ENCODE measurements around the gene NAALADL1.
"Not testable (repeated sequence)": the region's sequence is repeated elsewhere in the genome, so short reads cannot be mapped to it uniquely, and the experiment has no call there.

Gene NAALADL1

DNA sequence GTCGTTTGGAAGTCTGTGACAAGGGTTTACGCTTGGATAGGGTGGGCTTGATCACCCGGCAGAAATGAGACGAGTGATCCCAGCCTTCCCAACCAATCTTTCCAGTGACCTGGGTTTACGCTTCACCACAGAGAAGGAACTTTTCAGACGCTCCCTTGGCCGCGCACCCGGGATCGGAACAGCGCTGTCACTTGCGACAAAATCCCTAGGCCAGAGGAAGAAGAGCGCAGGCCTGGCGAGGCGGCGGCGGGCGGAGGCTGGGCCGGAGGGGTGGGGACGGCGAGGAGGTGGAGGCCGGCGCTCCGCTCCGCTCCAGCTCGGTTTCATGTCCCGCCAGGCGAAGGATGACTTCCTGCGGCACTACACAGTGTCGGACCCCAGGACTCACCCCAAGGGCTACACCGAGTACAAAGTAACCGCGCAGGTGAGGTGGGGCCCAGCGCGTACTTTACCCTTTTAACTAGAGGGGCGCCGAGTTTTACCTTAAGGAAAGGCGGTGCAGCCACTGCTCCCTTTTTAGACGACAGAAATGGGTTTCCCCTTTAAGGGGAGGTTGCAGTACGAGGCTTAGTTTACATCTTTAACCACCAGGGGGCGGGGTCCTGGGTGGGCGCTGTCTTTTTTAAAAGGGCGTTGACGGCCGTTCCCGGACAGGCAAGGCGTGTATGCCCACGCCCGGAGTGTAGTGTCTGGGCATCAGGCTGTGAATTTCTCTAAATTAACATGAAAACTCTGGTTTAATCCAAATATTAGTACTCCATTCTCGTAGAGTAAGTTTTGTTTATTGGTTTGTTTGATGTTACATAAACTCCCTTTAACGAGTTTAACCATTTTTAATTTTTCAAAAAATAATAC lies 30.9 kb downstream of the NAALADL1 start, which contains the start of gene SNX15:
Gene SNX15, plus strand, starts transcription at position 227 of the 855 bp plus-strand sequence. Its CDS starts 99 bp downstream, at position 326.
- Histone ChIP-seq H3K9me3 (ENCODE audit: control insufficient read depth, insufficient read depth, low read depth, low read length) (no peaks in the 10 kb centered on the region), H3K4me1 (ENCODE audit: control insufficient read depth, insufficient read depth, low read length) (peaks cover 8% of the 10 kb centered on the region; the same call in 1 of the 2 replicates), H3K27ac (ENCODE audit: low read depth, low read length) (peak within 1 kb of the TSS; percentile 49; the same call in 1 of the 2 replicates), H3K27me3 (ENCODE audit: control insufficient read depth, insufficient read depth, low read length) (no peaks in the 10 kb centered on the region), H3K4me3 (ENCODE audit: low read depth, low read length) (peak within 1 kb of the TSS; percentile 76), H3K36me3 (ENCODE audit: control insufficient read depth, insufficient read depth, low read length) (peaks cover under 1% of the 10 kb centered on the region; the same call in 1 of the 2 replicates), H3K9ac (ENCODE audit: low read length) (peak within 1 kb of the TSS; percentile 75)

DNA sequence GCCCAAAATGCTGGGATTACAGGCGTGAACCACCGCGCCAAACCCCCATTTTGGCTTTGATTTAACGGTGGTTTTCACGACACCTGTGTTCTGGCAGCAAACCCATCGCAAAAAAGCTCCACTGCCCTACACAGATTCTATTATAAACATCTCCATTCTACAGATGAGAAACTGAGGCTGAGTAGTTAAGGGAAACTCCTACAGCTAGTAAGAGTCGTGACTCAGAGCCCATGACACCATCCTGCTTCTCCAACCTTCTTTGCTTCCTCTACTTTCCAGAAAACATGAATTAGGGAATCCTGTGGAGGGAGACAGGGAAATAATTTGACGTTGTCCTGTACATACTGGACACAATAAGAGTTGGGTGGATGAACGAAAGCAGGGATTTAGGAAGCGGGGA lies 31.5 kb downstream of the NAALADL1 start:
- Histone ChIP-seq H3K9ac (ENCODE audit: low read length) (no peak overlapping the region), H3K4me3 (ENCODE audit: low read depth, low read length) (peak overlapping the region; percentile 76), H3K9me3 (ENCODE audit: control insufficient read depth, insufficient read depth, low read depth, low read length) (no peaks in the 10 kb centered on the region), H3K4me1 (ENCODE audit: control insufficient read depth, insufficient read depth, low read length) (peaks cover 8% of the 10 kb centered on the region; the same call in 1 of the 2 replicates), H3K27me3 (ENCODE audit: control insufficient read depth, insufficient read depth, low read length) (no peaks in the 10 kb centered on the region), H3K36me3 (ENCODE audit: control insufficient read depth, insufficient read depth, low read length) (peaks cover 6% of the 10 kb centered on the region), H3K27ac (ENCODE audit: low read depth, low read length) (no peak overlapping the region)

- not testable (repeated sequence) for H3K4me3 ChIP-seq (ENCODE audit: low read depth, low read length); H3K27me3 ChIP-seq (ENCODE audit: control insufficient read depth, insufficient read depth, low read length); H3K9me3 ChIP-seq (ENCODE audit: control insufficient read depth, insufficient read depth, low read depth, low read length); H3K4me1 ChIP-seq (ENCODE audit: control insufficient read depth, insufficient read depth, low read length); H3K9ac ChIP-seq (ENCODE audit: low read length); H3K27ac ChIP-seq (ENCODE audit: low read depth, low read length)
- H3K36me3 ChIP-seq (ENCODE audit: control insufficient read depth, insufficient read depth, low read length) = peaks cover 32% of the 10 kb centered on the region
Observed at GRCh38 chr11:65023502-65023901, 34.9 kb downstream of the NAALADL1 start.

DNA sequence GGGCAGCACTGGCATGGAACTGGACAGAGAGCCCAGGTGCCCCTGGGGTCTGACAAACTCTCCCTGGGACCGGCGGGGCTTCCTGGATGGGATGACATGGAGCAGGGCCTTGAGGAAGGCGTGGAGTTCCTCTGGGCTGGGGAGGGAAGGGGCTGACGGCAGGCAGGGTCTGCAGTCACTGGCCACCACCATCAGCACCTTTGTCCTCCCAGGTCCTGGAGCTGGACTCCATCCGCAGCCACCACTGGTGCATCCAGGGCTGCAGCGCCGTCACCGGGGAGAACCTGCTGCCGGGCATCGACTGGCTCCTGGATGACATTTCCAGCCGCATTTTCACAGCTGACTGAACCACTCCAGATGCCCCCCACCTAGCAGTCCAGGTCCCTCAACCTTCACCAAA lies 36.8 kb downstream of the NAALADL1 start:
- Histone ChIP-seq H3K9me3 (ENCODE audit: control insufficient read depth, insufficient read depth, low read depth, low read length) (no peaks in the 10 kb centered on the region), H3K4me1 (ENCODE audit: control insufficient read depth, insufficient read depth, low read length) (no peaks in the 10 kb centered on the region), H3K9ac (ENCODE audit: low read length) (no peak overlapping the region), H3K27me3 (ENCODE audit: control insufficient read depth, insufficient read depth, low read length) (no peaks in the 10 kb centered on the region), H3K36me3 (ENCODE audit: control insufficient read depth, insufficient read depth, low read length) (peaks cover 48% of the 10 kb centered on the region), H3K4me3 (ENCODE audit: low read depth, low read length) (no peak overlapping the region), H3K27ac (ENCODE audit: low read depth, low read length) (no peak overlapping the region)

- peaks cover 52% of the 10 kb centered on the region for H3K36me3 ChIP-seq (ENCODE audit: control insufficient read depth, insufficient read depth, low read length)
- H3K27ac ChIP-seq (ENCODE audit: low read depth, low read length) = no peak overlapping the region
- no peaks in the 10 kb centered on the region for H3K27me3 ChIP-seq (ENCODE audit: control insufficient read depth, insufficient read depth, low read length)
- H3K4me3 ChIP-seq (ENCODE audit: low read depth, low read length) = no peak overlapping the region
- H3K9ac ChIP-seq (ENCODE audit: low read length) = no peak overlapping the region
- H3K9me3 ChIP-seq (ENCODE audit: control insufficient read depth, insufficient read depth, low read depth, low read length) = no peaks in the 10 kb centered on the region
- no peaks in the 10 kb centered on the region for H3K4me1 ChIP-seq (ENCODE audit: control insufficient read depth, insufficient read depth, low read length)
Observed at GRCh38 chr11:65021003-65021402, 37.4 kb downstream of the NAALADL1 start.

DNA sequence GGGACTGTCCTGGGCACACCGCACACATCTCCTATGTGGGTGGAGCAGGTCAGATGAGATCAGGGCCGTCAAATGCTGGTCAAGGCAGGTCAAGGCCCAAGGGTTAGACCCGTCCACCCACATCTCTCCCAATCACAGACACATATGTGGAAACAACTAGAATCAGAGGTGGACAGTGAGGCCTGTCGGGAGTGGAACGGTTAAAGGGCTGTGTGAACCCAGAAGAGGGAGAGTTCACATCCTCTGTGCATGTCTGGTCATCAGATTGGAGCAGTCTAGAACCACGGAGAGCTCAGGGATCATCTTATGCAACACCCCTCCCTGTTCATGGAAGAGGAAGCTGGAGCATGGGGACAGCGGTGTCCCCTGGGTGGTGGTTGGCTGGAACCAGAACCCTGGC lies 38.5 kb downstream of the NAALADL1 start:
- Histone ChIP-seq H3K27ac (ENCODE audit: low read depth, low read length) (no peak overlapping the region), H3K36me3 (ENCODE audit: control insufficient read depth, insufficient read depth, low read length) (peaks cover 52% of the 10 kb centered on the region), H3K4me3 (ENCODE audit: low read depth, low read length) (no peak overlapping the region), H3K27me3 (ENCODE audit: control insufficient read depth, insufficient read depth, low read length) (no peaks in the 10 kb centered on the region), H3K9me3 (ENCODE audit: control insufficient read depth, insufficient read depth, low read depth, low read length) (no peaks in the 10 kb centered on the region), H3K4me1 (ENCODE audit: control insufficient read depth, insufficient read depth, low read length) (no peaks in the 10 kb centered on the region), H3K9ac (ENCODE audit: low read length) (no peak overlapping the region)

DNA sequence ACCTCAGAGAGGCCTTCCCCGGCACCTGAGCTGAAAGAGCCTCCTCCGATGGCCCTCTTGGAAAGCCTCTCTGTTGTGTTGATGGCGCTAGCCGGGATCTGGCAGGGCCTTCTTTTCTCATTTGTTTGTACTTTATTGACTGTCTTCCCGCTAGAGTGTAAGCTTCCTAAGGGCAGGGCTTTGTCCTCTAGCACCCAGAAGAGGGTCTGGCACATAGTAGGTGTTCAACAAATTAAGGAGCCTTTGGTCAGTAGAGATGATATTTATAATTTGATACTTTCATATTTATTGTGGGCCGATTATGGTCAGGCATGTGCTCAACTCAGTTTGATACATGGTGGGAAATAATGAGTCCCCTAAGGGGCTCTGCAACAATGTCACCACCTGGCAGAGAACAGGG lies 40.4 kb downstream of the NAALADL1 start:
- H3K4me3 ChIP-seq (ENCODE audit: low read depth, low read length) = no peak overlapping the region
- peaks cover 52% of the 10 kb centered on the region for H3K36me3 ChIP-seq (ENCODE audit: control insufficient read depth, insufficient read depth, low read length)
- H3K27ac ChIP-seq (ENCODE audit: low read depth, low read length) = no peak overlapping the region
- H3K27me3 ChIP-seq (ENCODE audit: control insufficient read depth, insufficient read depth, low read length) = no peaks in the 10 kb centered on the region
- H3K4me1 ChIP-seq (ENCODE audit: control insufficient read depth, insufficient read depth, low read length) = no peaks in the 10 kb centered on the region
- H3K9ac ChIP-seq (ENCODE audit: low read length) = no peak overlapping the region
- H3K9me3 ChIP-seq (ENCODE audit: control insufficient read depth, insufficient read depth, low read depth, low read length) = no peaks in the 10 kb centered on the region

DNA sequence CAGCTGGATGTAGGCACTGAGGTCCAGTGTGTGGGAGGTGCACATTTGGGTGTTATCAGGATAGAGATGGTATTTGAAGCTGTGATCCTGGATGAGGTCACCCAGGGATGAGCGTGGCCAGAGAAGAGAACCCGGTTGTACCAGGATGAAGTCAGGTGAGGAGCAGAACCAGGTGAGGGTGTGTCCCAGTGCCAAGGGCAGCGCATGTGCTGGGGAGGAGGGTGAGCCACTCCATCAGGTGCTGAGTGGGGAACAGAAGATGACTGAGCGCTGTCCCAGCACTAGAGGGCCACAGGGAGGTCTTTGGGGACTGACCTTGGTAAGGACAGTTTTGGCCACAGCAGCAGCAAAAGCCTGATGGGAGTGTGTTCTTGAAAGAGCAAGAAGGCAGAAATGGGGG lies 41.6 kb downstream of the NAALADL1 start:
- H3K9ac ChIP-seq (ENCODE audit: low read length) = no peak overlapping the region
- no peaks in the 10 kb centered on the region for H3K27me3 ChIP-seq (ENCODE audit: control insufficient read depth, insufficient read depth, low read length)
- H3K9me3 ChIP-seq (ENCODE audit: control insufficient read depth, insufficient read depth, low read depth, low read length) = no peaks in the 10 kb centered on the region
- no peak overlapping the region for H3K4me3 ChIP-seq (ENCODE audit: low read depth, low read length)
- peaks cover 45% of the 10 kb centered on the region for H3K36me3 ChIP-seq (ENCODE audit: control insufficient read depth, insufficient read depth, low read length)
- no peaks in the 10 kb centered on the region for H3K4me1 ChIP-seq (ENCODE audit: control insufficient read depth, insufficient read depth, low read length)
- no peak overlapping the region for H3K27ac ChIP-seq (ENCODE audit: low read depth, low read length)

DNA sequence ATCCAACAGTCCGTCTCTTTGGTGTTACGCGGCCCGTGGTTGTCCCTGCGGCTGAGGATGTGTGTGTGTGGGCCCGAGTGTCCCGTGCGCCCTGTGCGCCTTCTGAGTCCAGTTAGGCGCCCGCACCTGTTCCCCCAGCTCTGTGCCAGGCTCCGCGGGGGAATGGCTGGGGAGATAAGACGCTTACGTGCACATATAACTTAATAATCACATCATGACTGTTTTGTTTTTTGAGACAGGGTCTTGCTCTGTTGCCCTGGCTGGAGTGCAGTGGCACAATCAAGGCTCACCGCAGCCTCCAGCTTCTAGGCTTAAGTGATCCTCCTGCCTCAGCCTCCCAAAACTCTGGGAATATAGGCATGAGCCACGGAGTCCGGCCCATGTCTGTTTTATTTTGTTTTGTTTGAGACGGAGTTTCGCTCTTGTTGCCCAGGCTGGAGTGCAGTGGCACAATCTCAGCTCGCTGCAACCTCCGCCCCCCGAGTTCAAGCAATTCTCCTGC lies 43.6 kb downstream of the NAALADL1 start:
- no peaks in the 10 kb centered on the region for H3K9me3 ChIP-seq (ENCODE audit: control insufficient read depth, insufficient read depth, low read depth, low read length)
- H3K27me3 ChIP-seq (ENCODE audit: control insufficient read depth, insufficient read depth, low read length) = no peaks in the 10 kb centered on the region
- peaks cover 29% of the 10 kb centered on the region for H3K36me3 ChIP-seq (ENCODE audit: control insufficient read depth, insufficient read depth, low read length)
- H3K4me3 ChIP-seq (ENCODE audit: low read depth, low read length) = peak overlapping the region; percentile 85
- peak overlapping the region; percentile 84 for H3K9ac ChIP-seq (ENCODE audit: low read length)
- H3K4me1 ChIP-seq (ENCODE audit: control insufficient read depth, insufficient read depth, low read length) = no peaks in the 10 kb centered on the region
- peak overlapping the region; percentile 65; the same call in 1 of the 2 replicates for H3K27ac ChIP-seq (ENCODE audit: low read depth, low read length)

- Histone ChIP-seq H3K9ac (ENCODE audit: low read length) (peak within 1 kb of the TSS; percentile 84), H3K27ac (ENCODE audit: low read depth, low read length) (peak within 1 kb of the TSS; percentile 81), H3K4me3 (ENCODE audit: low read depth, low read length) (peak within 1 kb of the TSS; percentile 85), H3K9me3 (ENCODE audit: control insufficient read depth, insufficient read depth, low read depth, low read length) (no peaks in the 10 kb centered on the region), H3K36me3 (ENCODE audit: control insufficient read depth, insufficient read depth, low read length) (peaks cover 25% of the 10 kb centered on the region), H3K4me1 (ENCODE audit: control insufficient read depth, insufficient read depth, low read length) (no peaks in the 10 kb centered on the region), H3K27me3 (ENCODE audit: control insufficient read depth, insufficient read depth, low read length) (no peaks in the 10 kb centered on the region)
Observed at GRCh38 chr11:65013888-65014725, 44.2 kb downstream of the NAALADL1 start, which contains the start of gene ARL2. Gene ARL2 (plus strand): TSS chr11:65014160. CDS start chr11:65014208, 48 bp downstream.

Measured in HUES6 (cell line).